HG03175 (cell line): ENCODE results near the gene TMEM178A.
"Not testable (repeated sequence)": the region's sequence is repeated elsewhere in the genome, so short reads cannot be mapped to it uniquely, and the experiment has no call there.

Experiments used
- ATAC-seq: cut with Tn5 transposase; IDR thresholded peaks from one replicate; pipeline ENCODE4 v1.9.1; 2021; ENCODE audit warnings: mild to moderate bottlenecking, moderate library complexity; ENCODE audit not compliant: unreplicated experiment

Gene TMEM178A

GRCh38 chr2:39647104-39647765, 18.5 kb upstream of the TMEM178A start:
- ATAC-seq, result no peak

GRCh38 chr2:39648580-39648979, 17.1 kb upstream of the TMEM178A start:
- no peak for ATAC-seq

- ATAC-seq, result no peak
Observed at GRCh38 chr2:39649511-39649910, 16.2 kb upstream of the TMEM178A start.

DNA sequence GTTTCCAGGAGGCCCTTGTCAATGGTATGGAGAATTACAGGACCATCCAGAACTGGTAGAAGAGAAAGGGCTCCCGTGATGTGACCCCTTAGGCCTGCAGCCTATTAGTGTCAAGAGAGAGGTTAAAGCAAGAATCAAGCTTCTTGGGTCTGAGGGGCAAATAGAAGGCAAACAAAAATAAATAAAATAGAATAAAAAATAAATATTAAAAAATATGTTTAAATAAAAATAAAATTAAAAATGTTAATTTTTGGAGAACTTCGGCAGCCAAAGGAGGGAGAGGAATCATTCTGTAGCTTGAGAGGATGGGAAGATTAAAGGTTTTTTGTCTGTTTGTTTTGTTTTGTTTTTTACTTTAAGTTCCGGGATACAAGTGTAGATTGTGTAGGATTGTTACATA, 15.2 kb upstream of the TMEM178A start:
- no peak for ATAC-seq

DNA sequence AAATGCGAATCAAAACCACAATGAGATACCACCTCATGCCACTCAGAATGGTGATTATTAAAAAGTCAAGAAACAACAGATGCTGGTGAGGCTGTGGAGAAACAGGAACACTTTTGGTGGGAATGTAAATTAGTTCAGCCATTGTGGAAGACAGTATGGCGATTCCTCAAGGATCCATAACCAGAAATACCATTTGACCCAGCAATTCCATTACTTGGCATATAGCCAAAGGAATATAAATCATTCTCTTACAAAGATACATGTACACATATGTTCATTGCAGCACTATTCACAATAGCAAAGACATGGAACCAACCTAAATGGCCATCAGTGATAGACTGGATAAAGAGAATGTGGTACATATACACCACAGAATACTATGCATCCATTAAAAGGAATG, 9.5 kb upstream of the TMEM178A start:
- ATAC-seq, result not testable (repeated sequence)

- no peak for ATAC-seq
Observed at GRCh38 chr2:39657287-39657937, 8.3 kb upstream of the TMEM178A start.

DNA sequence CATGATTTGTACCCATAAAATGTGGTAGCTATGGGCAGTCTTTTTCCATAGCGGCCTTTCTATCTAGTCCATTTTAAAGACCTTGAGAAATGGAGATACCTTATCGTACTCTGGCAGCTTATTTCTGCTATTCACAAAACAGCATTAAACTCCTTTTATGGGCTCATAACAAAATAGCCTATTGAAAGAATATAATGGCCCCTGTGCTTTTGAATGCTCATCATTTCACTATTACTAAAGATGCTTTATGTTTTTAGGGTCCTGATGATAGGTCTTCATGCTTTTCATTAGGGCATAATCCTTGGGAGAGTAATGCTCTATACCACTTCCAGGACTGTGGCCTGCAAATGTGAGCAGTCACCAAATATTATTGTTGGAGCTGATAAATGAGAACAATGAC, 7.3 kb upstream of the TMEM178A start:
- ATAC-seq, result no peak

DNA sequence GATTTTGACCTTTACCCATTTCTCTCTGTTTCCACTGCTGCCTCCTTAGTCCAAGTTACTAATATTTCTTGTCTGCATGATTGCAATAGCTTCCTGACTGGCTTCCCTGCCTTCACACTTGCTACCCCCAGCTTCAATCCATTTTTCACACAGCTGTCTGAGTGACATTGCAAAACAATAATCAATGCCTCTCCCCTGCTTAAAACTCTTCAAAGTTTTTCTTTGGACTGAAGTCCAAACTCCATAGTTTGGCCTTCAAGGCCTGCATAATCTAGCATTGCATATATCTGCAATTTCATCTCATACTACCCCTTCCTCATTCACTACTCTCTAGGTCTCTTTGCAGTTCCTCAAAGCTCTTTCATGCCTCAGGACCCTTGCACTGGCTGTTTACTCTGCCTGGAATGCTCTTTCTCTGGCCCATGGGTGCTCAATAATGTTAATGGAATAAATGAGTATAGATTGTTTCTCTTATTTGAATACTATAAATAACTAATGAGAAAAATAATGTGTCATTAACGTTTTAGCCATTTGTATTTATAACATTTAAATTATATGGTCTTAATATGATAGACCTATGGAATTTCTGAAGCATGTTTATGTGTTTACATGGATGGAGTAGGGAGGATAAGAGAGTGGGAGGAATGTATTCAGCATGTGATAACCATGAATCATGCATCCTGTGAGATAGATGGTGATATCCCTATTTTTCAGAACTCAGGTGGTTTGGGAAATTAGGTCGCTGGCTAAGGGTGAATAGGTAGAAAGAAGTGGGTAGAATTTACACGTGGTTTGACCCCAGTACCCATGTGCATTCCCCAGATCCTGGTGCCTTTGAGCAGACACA, 5.7 kb upstream of the TMEM178A start:
- no peak for ATAC-seq

DNA sequence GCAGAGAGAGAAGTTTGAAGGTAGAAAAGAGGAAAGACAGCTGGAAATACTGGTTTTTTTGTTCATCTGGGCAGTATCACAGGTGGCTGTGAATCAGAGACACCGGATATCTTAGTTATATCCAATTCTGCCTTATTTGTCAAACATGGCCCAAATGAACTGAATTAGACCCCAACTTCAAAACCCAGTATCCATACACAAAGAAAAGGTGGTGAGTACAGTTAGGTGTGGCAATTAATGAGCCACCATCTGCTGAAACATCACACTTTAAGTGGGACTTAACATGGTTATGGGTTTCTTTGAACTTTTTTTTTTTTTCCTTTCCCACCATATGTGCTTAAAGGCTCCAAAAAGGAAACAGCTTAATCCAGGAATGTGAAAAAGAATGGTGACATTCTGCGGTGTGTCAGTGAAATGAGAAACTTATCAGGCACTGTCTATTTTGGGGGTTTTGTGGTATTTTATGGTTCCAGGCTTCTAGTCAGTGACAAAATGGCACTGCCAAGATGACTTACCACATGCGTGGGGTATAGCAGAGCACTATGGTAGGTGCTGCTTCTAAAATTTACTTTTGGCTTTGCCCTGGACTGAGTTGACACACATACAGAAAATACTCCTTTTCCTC, 5.0 kb upstream of the TMEM178A start:
- ATAC-seq, result no peak

DNA sequence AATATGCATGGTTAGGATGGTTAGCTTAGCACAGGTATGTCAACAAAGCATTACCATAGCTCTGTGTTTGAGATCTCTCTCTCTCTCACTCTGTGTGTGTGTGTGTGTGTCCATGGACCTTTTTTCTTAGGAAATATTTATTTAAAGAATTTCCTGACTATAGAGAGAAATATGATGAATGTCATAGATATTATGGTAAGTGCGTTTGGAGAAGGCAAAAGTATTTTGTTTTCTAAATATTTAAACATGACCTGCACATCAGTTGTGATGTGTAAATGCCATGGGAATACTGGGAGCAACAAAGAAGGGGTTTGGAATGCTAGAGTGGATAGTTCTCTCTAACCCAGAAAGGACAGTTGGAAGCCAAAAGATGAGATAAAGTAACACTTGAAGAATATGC, 3.9 kb upstream of the TMEM178A start:
- no peak for ATAC-seq

DNA sequence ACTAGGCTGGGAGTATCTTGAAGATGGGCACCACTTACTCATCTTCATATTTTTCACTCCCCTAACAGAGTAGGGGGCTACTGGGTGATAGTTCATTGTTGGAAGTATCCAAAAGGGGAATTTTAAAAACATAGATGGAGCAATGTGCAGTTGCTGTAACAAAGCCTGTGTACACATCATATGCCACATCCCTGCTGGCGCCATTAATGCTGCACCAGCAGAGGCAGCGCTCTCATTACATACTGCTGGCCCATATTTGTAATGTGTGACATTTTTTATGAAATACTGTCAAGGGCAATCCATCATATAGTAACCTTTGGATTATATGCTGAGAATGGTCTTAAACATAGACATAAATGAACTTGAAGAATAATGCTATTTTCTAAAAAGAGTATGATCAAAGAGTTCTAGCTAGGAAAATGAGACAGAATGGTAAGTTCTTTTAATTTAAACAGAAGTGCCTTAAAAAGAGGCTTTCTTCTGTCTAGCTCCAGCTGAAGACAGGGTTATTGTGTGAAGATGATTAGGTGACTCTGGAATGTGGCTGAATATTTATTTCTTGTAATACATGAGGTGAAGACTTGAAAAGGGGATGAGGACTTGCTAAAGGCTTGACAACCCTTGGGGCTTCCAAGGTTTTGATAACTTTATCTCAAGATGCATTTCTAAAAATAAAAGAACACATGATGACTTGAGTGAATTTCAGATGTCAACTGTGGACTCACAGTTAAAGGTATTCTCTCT, 2.4 kb upstream of the TMEM178A start:
- ATAC-seq, result no peak

DNA sequence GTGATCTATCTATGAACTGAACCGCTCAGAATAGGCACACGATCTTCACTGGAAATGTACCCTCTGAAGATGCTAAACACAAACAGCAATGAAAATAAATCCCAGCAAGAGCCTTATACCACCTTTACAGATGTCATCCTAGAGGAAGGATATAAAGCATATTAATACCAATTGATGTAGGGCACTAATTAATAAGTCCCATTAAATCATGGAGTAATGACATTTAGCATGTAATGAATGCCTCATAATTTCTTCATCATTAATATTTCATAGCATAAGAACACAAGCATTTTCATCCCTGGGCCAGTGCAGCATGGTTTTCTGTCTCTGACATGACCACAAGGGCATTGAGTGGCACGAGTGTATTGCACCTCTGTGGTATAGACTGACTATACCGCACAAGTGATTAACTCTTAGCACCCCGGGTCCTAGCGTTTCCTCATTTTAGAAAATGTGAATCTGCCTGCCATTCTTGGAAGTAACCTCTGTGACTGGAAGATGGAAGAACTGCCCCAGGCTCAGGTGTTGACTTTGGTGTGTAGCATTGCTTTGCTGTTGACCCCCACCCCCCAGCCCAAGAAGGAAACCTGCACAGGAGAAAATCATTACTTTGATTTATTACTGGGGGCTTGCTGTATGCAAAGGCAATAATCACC, 1.4 kb upstream of the TMEM178A start:
- ATAC-seq, result no peak

- ATAC-seq, result no peak
Observed at GRCh38 chr2:39664888-39665591, 677 bp upstream of the TMEM178A start.

DNA sequence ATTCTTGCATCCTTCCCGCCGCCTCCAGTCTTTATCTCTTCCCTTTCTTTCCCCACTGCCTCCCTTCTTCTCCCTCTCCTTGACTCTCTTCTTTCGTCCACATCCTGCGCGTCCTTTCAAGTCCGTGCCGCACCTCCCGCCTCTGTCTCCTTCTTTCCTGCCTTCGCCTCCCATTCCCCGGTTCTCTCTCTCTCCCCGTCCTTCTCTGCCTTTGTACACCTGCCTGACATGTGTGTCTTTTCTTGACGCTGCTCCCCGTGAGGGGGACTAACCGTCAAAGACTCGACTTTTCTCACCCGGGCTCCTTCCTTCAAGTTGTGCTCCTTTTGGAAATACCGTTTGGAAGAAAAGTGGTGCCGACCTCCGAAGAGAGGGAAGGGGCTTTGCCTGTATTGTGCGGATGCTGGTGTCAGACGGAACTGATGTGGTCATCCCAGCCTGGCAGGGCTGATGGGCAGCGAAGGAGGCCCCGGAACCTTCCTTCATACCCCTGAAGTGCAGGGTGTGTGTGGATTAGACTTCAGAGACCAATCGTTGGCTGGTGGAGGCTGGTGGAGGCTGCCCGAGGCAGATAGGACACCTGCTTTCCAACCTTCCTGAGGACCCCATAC, 879 bp downstream of the TMEM178A start:
- no peak for ATAC-seq

DNA sequence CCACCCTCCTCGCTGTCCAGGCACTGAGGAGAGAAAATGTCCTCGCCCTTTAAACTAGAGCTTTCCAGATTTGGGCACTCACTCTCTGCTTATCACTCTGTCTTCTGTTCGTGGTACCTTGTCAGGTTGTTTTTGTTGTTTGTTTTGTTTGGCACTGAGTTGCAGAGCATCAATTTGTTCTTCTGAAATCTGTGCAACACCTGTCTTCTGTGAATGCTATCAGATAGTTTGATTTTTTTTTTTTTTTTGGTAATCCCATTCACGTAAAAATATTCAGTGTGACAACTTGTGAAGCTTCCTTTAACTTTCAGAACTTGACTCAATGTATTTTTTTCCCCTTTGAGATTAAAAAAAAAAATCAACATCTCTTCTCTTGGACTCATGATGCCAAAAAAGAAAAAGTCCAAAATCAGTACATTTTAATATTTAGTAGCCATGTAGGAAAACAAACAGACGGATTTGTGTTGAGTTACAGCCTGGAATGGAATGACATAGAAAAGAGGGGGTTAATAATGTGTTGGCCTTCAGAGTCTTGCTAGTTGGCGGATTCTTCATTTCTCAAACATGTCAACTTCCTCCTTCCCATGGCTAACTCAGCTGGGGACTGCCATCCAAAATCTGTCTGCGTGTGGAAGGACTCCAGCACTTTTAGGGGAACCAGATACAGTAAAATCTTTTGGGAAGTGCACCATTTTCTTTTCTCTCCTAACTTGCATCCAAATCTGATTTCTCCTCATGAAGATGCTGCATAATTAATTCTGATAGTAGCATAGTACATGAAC, 1.6 kb downstream of the TMEM178A start:
- no peak for ATAC-seq

DNA sequence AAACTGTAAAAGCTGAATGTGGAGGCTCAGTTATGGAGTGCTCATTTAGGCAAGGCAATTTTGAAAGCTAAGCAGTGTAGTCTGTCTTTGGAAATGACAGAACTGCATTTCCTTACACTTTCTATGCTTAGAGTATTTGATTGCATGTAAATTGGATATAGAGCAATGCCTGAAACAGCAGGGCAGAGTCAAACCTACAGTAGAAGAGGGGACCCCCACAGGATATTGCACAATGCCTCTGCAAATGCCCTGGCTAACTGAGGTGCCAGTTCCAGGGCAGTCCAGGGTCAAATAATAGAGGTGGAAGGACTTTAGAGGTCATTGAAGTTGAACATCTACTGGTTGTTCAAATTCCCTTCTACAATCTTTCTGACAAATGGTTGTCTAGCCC, 2.2 kb downstream of the TMEM178A start:
- no peak for ATAC-seq

- no peak for ATAC-seq
Observed at GRCh38 chr2:39668576-39669080, 2.9 kb downstream of the TMEM178A start.

- ATAC-seq, result no peak
Observed at GRCh38 chr2:39671604-39672003, 5.9 kb downstream of the TMEM178A start.
